IPS-NIHi7 (cell line): ENCODE results near the gene POLD4.
A peak's percentile ranks its signal among the peaks of the same experiment; 100 is the strongest.

ENCODE experiments used
- DNase-seq: peaks from one replicate; pipeline ENCODE4 v3.0.0; 2012; ENCODE audit warnings: mixed read lengths; ENCODE audit errors: extremely low spot score

Gene POLD4

DNA sequence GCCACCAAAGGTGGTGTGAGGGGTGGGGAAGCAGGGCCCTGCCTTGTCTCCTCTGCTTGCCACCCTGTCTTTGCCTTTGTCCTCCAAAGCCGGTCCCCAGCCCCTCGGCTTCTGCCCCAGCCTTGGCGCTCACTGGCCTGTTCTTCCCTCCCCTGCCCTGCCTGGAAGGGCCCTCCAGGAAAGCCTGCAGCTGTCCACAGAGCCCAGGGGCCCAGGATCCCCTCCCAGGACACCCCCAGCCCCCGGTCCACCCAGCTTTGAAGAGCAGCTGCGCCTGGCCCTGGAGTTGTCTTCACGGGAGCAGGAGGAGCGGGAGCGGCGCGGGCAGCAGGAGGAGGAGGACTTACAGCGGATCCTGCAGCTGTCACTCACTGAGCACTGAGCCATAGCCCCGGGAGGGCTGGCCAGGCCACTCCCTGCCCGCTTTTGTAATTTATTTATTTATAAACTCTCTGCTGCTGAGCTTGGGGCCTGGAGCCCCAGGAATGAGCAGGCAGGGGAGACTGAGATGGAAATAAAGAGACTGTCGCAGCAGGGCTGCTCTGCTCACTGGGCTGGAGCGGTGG, 51.3 kb downstream of the POLD4 start:
- DNase-seq = peak; percentile 72

DNA sequence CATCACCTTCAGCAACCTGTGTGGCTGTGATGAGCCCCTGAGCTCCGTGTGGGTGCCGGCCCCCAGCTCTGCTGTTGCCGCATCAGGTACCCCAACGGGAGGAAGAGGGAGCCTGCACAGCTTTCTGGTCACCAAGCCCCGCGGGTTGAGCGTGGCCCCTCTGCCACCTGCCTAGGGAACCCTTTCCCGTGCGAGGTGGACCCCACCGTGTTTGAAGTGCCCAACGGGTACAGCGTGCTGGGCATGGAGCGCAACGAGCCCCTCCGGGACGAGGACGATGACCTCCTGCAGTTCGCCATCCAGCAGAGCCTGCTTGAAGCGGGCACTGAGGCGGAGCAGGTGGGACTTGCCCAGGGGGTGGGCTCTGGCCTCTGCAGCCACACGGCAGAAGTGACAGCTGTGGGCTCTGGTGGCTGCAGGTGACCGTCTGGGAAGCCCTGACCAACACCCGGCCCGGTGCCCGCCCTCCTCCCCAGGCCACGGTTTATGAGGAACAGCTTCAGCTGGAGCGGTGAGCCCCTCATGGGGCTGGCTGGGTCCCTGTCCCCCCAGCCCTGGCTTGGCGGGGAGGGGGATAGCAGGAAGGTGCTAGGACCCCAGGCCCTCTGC, 51.9 kb downstream of the POLD4 start:
- DNase-seq = no peak
